Activated CD8-positive, alpha-beta memory T cell treated with anti-CD3 and anti-CD28 coated beads for 4 hours (primary cell): ENCODE results near the gene DOCK10.
"Not testable (repeated sequence)": the region's sequence is repeated elsewhere in the genome, so short reads cannot be mapped to it uniquely, and the experiment has no call there.

Source experiments
- DNase-seq, 2 donors: peaks; one replicate each; pipeline ENCODE4 v3.0.0-alpha.2; 2020; ENCODE audit warnings: low read depth in 2 of 2

The DOCK10 gene

DNA sequence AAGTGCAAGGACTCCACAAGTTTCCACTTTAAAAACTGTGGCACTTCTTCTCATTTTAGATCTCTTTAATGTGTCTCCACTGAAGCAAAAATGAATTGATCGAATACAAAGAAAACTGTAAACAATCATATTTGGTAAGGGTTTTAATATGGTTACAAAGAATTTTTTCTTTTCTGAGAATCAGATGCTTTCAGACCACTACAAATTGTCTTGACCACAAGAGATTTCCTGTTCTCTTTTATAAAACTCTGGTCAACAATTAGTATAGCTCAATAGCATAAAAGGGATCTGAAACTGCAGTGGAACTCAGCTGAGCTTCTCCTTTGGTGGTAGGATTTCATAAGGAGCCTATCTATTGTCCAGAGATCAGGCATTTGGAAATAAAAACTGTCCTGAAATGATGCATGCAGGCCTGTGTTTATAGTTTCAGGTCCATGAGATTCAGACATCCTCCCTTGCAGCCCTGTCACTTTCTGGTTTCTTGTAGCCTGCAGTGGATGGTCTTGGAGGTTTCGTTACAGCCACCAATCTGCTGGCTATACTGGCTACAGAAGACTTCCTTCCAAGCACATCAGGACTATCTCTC, 120.0 kb downstream of the DOCK10 start:
- no peak for DNase-seq

DNA sequence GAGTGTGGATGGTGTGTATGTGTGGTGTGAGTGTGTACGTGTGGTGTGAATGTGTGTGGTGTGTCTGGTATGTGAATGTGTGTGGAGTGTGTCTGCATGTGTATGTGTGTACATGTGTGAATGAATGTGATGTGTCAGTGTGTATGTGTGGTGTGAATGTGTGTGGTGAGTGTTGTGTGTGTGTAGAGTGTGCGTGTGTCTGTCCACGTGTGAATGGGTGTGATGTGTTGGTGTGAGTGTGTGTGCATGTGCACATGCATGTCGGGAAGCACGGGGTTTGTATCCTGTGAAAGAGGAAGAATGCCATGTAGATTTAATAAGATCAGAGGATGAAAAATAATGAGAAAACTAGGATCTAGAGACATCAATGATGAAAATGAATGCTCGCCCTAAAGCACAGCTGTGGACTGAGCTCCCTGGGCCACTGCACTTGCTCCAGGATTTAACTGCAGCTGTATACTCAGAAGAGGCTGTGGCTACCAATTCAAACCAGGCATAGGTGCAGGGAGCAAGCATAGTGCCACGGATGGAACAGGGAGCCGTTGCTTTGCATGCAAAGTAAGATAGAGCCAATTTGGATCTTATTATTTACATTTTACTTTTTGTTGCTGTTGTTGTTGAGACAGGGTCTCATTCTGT, 122.7 kb downstream of the DOCK10 start:
- no peak for DNase-seq

- DNase-seq = no peak
These were observed 123.4 kb downstream of the DOCK10 start for GRCh38 chr2:224918626-224919471.

- DNase-seq = not testable (repeated sequence)
These were observed 125.0 kb downstream of the DOCK10 start for GRCh38 chr2:224917246-224917645.

- no peak for DNase-seq
These were observed 127.1 kb downstream of the DOCK10 start for GRCh38 chr2:224915136-224915535.

- DNase-seq = no peak
These were observed 131.7 kb downstream of the DOCK10 start for GRCh38 chr2:224910574-224910925.

GRCh38 chr2:224909885-224910573, 132.2 kb downstream of the DOCK10 start:
- no peak for DNase-seq

GRCh38 chr2:224908818-224909217, 133.4 kb downstream of the DOCK10 start:
- no peak for DNase-seq

- no peak for DNase-seq
These were observed 137.9 kb downstream of the DOCK10 start for GRCh38 chr2:224904381-224904780.

GRCh38 chr2:224903621-224904020, 138.6 kb downstream of the DOCK10 start:
- DNase-seq = no peak

DNA sequence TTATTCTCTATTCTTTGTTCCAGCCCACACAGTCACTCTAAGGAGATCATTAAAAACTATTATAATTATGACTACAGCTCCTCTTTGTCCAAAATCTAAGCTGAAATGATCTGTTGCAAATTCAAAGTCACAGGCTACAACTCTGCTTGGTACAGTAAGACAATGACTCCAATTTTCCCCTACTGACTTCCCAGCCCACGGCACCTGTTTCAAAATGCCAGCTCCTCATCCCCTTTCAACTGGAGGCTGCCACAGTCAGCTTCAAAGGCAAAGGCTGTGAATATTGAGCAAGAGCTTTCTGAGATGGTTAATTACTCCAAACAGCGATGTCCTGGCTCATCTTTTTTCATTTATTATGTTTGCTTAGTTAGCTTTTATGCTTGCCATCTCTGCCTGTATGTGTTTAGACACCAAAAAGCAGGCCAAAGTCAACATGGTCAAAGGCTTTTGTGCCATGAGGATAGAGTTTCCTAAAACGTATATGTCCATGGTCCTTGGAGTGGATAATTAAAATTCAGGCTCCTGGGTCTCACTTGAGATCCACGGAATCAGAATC, 141.1 kb downstream of the DOCK10 start:
- DNase-seq = no peak

DNA sequence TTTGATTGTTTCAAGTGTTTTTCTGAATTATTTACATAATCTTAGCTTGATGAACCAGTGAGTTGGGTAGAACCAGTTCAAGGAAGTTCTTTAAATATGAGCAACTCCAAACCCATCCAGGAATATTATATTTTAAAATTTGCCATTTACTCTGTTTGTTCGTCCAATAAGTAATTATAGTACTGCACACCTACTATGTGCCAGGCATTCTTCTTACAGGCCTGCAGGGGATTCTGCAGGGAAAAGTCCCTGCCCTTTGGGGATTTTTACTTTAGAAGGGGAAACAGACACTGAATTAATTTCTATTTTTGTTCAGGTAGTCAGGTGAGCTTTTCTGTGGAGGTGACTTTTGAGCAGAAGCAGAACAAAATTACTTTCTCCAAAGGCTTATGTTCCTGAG, 146.9 kb downstream of the DOCK10 start:
- no peak for DNase-seq

DNA sequence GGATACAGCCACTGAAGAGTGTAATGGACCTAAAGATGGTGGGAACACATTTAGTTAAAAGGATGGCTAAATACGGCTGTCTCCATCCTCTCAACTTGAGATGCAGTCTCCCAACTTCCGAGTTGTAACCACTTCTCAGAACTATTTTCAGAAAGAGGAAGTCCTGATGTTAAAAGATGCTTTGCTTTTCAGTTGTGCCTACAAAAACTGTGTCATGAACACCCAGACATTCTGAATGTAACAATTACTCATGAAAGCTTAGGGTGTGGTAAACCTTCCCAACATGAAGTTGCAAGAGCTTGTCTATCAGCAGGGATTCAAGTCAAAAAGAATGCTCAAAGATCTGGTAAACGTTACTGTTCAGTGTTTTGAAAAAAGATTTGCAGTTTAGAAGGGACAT, 147.9 kb downstream of the DOCK10 start:
- DNase-seq = no peak

DNA sequence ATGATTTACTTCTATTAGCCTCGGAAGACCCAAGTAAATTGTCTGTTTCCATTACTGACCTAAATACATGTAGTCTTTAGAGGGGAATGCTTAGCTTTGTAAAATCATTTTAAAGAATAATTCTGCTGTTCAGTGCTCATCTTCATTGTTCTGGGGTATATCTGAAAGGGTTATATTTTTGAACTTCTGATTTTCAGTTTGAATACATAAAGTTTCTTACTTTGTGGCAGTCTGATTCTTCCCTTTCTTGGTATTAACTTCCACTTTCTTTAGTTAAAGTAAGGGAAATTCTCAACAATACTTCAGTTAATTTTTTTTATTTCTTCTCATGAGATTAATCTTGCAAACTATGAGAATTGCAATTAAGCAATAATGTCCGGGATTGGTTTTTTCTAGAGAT, 148.4 kb downstream of the DOCK10 start:
- no peak for DNase-seq

DNA sequence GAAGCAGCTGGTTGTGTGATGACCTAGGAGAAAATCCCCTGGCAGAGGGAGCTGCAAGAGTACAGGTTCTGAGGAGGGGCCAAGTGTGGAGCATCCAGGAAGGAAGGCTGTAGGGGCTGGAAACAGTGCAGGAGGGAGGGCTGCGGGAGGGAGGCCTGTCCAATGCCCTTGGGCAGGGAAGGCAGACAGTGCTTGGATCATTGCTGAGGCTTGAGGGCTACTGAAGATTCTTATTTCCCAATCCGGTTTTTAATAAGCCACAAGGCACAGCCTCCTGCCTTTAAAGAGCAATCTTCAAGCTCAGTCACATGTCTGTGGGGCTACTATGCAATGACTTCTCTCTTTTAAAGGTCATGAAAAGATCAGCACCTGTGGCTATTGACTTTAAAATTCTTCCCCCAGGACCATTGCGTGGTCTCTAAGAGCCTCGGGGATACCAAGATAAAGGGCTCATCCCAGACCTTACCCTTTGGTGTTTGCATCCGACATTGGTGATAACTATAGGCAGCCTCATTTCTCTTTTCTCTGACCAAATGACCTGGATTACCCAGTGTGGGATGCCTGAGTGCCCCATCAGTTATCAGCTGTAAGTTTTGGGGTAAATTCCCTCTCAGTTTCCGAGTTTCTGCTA, 149.6 kb downstream of the DOCK10 start:
- DNase-seq = no peak

- DNase-seq = no peak
These were observed 151.9 kb downstream of the DOCK10 start for GRCh38 chr2:224890372-224890771.

GRCh38 chr2:224887141-224887540, 155.1 kb downstream of the DOCK10 start:
- DNase-seq = no peak

DNA sequence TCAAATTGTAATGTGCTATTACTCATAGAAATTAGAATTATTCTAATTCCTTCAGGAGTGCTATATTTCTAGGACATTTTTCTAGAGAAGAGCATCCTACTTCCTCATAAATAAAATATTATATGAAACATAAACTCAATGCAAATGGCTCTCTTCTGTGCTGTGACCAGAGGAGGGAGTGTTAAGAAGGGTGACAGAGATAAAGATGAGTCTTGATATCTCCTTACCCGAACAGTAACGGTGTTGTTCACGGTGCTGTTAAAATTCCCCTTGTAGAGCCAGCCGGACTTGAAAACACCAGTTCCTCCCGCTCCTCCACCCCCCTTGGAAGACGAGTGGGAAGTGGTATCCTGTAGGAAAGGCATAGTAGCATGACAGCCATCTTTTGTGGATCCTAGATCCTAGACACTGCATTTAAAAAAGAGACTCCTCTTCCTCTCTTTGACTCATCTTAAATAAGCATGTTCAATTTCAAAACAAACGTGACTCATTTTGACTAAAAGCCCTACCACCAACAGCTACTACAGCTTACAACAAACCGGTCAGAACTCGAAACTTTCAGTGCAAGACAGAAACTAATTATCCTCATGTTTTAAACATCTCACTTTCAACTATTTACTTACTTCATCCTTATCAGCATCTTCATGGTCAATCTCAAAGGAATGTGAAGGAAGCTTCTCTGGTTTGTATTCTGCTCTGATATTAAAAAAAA, 156.3 kb downstream of the DOCK10 start:
- no peak for DNase-seq

DNA sequence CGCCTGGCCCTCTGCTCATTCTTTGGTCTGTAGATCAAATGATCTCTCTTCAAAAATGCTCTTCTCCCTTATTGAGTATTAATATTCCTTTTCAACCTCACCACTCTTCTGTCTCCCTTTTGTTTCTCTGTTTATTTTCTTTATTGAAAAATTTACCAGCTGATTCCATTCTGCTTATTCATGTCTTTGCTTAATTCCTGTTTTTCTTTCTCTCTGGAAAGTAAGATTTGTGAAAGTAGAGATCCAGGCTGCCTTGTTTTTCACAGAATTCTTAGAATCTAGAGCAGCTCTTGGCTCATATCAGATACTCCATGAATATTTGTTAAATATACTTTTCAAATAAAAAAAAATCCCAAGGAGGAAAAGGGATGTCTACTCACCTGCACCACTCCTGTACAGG, 157.0 kb downstream of the DOCK10 start:
- no peak for DNase-seq

- DNase-seq = no peak
These were observed 158.1 kb downstream of the DOCK10 start for GRCh38 chr2:224884188-224884587.

DNA sequence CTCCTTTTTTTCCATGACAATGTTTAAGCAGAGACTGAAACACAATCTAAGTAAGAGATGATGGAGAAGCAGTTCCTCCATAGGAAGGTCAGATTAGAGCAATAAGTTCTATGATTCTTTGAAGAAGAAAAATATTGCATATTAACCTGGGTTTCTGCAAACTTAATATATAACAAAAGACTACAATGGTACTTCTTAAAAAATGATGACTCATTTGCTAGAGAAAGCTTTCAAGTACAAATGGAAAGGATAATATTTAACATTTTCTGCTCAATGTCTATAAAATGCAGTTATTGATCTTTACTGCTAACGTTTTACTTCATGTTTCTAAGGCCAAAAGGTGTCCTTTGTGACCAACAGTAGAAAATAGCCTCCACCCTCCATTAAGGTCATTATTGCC, 158.6 kb downstream of the DOCK10 start:
- no peak for DNase-seq
